OCI-LY7 (cell line): Measurements from ENCODE around the gene CABYR. TPM values are rescaled to one million over a fixed set of nuclear protein-coding genes. Genes with fewer than 3 reads are reported as not detected.

Source experiments
- BruUV-seq: library from RNA; stranded (reverse); fragments of 400-500 nt; replicated peaks from 2 replicates; lab custom pipeline; 2021; lab: Mats Ljungman, UMichigan
- CTCF ChIA-PET: fragments of 300-600 bp; sonication (Branson Sonifier 250); formaldehyde crosslinking; loops from one replicate; lab custom pipeline; 2022; ENCODE audit warnings: antibody characterized with exemption; ENCODE audit not compliant: unreplicated experiment; lab: Charles Lee
- POLR2A ChIA-PET: fragments of 300-600 bp; sonication (Branson Sonifier 250); formaldehyde crosslinking; loops from one replicate; lab custom pipeline; 2022; ENCODE audit warnings: antibody characterized with exemption; lab: Charles Lee
- DNase-seq: peaks from one replicate; pipeline ENCODE4 v3.0.0-alpha.2; 2015; ENCODE audit warnings: low spot score
- H2AFZ ChIP-seq: fragments of 200-600 bp; sonication (generic), shearing (Covaris generic); 2 replicates; pipeline ENCODE4 v1.6.1; 2014; ENCODE audit warnings: mild to moderate bottlenecking, antibody characterized with exemption, low read length, moderate library complexity
- H3K27ac ChIP-seq: fragments of 200-600 bp; sonication (generic); 2 replicates; pipeline ENCODE4 v1.5.1; 2014; ENCODE audit warnings: mixed run types, low read depth, mild to moderate bottlenecking, moderate library complexity, low read length, inconsistent platforms; ENCODE audit not compliant: poor library complexity, severe bottlenecking
- H3K36me3 ChIP-seq: fragments of 200-600 bp; sonication (generic); 2 replicates; pipeline ENCODE4 v1.6.1; 2014; ENCODE audit warnings: mild to moderate bottlenecking, antibody characterized with exemption, low read length, moderate library complexity, mixed read lengths; ENCODE audit not compliant: insufficient read depth
- H3K4me1 ChIP-seq: fragments of 200-600 bp; sonication (generic); 2 replicates; pipeline ENCODE4 v1.5.1; 2014; ENCODE audit warnings: mild to moderate bottlenecking, low read length; ENCODE audit not compliant: insufficient read depth, poor library complexity, severe bottlenecking
- H3K4me2 ChIP-seq: fragments of 200-600 bp; sonication (generic); 2 replicates; pipeline ENCODE4 v1.6.1; 2014; ENCODE audit warnings: mild to moderate bottlenecking, low read length
- H3K4me3 ChIP-seq: fragments of 200-600 bp; sonication (generic); 2 replicates; pipeline ENCODE4 v1.5.1; 2014; ENCODE audit warnings: mild to moderate bottlenecking, low read depth, low read length; ENCODE audit not compliant: poor library complexity, severe bottlenecking
- H3K79me2 ChIP-seq: fragments of 200-600 bp; sonication (generic); 2 replicates; pipeline ENCODE4 v1.6.1; 2016; ENCODE audit warnings: low read depth, mild to moderate bottlenecking, low read length, moderate library complexity, mixed read lengths; ENCODE audit not compliant: insufficient read depth
- H3K9me2 ChIP-seq: fragments of 200-600 bp; sonication (generic); 2 replicates; pipeline ENCODE4 v1.6.1; 2016; ENCODE audit warnings: mild to moderate bottlenecking, low read length, mixed read lengths; ENCODE audit not compliant: insufficient read depth
- H3K9me3 ChIP-seq: fragments of 200-600 bp; sonication (generic); 2 replicates; pipeline ENCODE4 v1.6.1; 2014; ENCODE audit warnings: mild to moderate bottlenecking, mixed run types, low read length, mixed read lengths
- H4K20me1 ChIP-seq: fragments of 200-600 bp; sonication (generic); 2 replicates; pipeline ENCODE4 v1.6.1; 2014; ENCODE audit warnings: mild to moderate bottlenecking, antibody characterized with exemption, low read length, moderate library complexity, mixed read lengths; ENCODE audit not compliant: insufficient read depth
- EZH2phosphoT487 ChIP-seq: fragments of 200-600 bp; sonication (generic); IDR thresholded peaks from 2 replicates; pipeline ENCODE4 v1.6.1; 2018; ENCODE audit warnings: low read depth, borderline replicate concordance, mild to moderate bottlenecking, mixed run types, antibody characterized with exemption, low read length, moderate library complexity, mixed read lengths
- intact Hi-C: fragments of 100-400 bp; cut with micrococcal nuclease; formaldehyde crosslinking; loops from one replicate; pipeline ENCODE4 v1.10.0; 2022; ENCODE audit not compliant: unreplicated experiment
- total RNA-seq, 2 experiments: library from RNA; depleted of rRNA in 1 of 2; stranded (reverse); fragments of >200 nt in 1 of 2; shearing (Covaris generic) in 1 of 2; gene quantifications; 2 replicates each; pipeline ENCODE4 v1.2.3, GENCODE V29; 2014 to 2022
- TF ChIP-seq, protein P1 (sequence below): fragments of 200-600 bp; sonication (generic); conservative IDR thresholded peaks from 2 replicates; pipeline ENCODE4 v1.5.1; 2014; ENCODE audit warnings: mild to moderate bottlenecking, antibody characterized with exemption, low read length, moderate library complexity, mixed read lengths

CABYR gene
- total RNA-seq, 2 experiments from 2014 or later = not detected

DNA sequence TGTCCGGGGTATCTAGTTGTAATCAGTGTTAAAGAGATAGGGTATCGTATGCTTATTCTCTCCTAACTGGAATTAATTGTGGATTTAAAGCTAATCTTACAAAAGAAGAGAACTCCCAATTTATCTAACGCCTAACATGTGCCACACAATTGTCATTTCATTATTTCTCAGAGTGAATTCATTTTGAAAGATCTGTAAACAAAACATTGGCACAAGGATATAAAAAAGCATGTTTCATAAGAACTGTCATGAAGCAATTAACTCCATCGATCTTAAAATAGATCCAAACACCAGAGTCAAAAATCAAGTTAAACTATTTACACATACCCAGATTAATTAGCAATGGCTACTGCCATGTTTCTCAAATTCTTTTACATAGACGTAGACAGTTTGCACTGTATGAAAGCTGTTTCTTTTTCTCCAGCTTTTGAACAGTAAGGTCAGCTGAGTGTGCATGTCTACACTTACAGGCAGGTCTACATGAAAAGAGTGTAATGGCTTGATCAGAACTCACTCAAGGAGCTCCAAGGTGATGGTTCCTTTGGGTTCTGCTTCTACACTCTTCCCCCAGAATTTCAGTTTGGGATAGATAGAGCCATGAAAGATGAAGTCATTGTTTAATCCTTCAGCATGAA lies 38.8 kb downstream of the CABYR start:
- H3K9me2 ChIP-seq = no peaks in the 10 kb centered on the region
- no peaks in the 10 kb centered on the region for H4K20me1 ChIP-seq
- no peaks in the 10 kb centered on the region for H3K9me3 ChIP-seq
- H3K27ac ChIP-seq = no peak overlapping the region
- no peak overlapping the region for H2AFZ ChIP-seq
- no peaks in the 10 kb centered on the region for H3K79me2 ChIP-seq
- H3K4me2 ChIP-seq = 0 out of 2 replicates have a peak overlapping the region, but pooled peaks have one; percentile 47
- BruUV-seq = no TSS peak
- intact Hi-C loops = loop anchor here (5.0 to 10.0 kb wide), 2 partner anchors 217 to 310 kb away; partner anchors contain the start of gene OSBPL1A
- ChIA-PET POLR2A (interaction anchor here (0.7 to 1.3 kb wide), 2 partner anchors 14 to 27 kb away, joined by 3 read pairs; no protein-coding TSS in a partner anchor), CTCF (interaction anchor here (1.3 kb wide), 1 partner anchor 14 kb away, joined by 5 read pairs; no protein-coding TSS in a partner anchor)
- no peaks in the 10 kb centered on the region for H3K36me3 ChIP-seq
- TF ChIP-seq EZH2phosphoT487 = no peak
- TF ChIP-seq, protein P1, sequence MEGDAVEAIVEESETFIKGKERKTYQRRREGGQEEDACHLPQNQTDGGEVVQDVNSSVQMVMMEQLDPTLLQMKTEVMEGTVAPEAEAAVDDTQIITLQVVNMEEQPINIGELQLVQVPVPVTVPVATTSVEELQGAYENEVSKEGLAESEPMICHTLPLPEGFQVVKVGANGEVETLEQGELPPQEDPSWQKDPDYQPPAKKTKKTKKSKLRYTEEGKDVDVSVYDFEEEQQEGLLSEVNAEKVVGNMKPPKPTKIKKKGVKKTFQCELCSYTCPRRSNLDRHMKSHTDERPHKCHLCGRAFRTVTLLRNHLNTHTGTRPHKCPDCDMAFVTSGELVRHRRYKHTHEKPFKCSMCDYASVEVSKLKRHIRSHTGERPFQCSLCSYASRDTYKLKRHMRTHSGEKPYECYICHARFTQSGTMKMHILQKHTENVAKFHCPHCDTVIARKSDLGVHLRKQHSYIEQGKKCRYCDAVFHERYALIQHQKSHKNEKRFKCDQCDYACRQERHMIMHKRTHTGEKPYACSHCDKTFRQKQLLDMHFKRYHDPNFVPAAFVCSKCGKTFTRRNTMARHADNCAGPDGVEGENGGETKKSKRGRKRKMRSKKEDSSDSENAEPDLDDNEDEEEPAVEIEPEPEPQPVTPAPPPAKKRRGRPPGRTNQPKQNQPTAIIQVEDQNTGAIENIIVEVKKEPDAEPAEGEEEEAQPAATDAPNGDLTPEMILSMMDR = no peak
- no peak overlapping the region for H3K4me3 ChIP-seq
- H3K4me1 ChIP-seq = peaks cover 9% of the 10 kb centered on the region
- no peak for DNase-seq

DNA sequence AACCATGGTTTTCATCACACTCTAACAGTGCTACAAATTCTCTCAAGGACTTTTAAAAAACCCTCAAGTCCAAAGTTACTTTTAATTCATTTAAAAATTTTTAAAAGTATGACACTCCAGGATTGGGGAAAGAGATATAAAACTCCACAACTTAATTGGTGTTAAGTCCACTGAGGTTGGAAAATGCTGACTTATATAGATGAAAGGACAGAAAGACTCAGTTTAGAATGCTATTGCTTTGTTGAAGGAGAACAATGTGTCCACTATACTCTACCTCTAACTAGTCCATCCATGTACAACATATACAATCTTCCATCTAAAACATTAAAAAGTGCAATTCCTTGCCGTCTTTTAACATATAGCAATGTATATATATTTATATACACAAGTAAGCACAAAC lies 41.2 kb downstream of the CABYR start:
- no peak overlapping the region for H3K4me2 ChIP-seq
- CTCF ChIA-PET = no interaction called here
- intact Hi-C loops = no loop called here
- POLR2A ChIA-PET = no interaction called here
- DNase-seq = no peak
- no peaks in the 10 kb centered on the region for H3K36me3 ChIP-seq
- TF ChIP-seq, protein P1 = no peak
- TF ChIP-seq EZH2phosphoT487 = no peak
- H3K27ac ChIP-seq = no peak overlapping the region
- peaks cover 9% of the 10 kb centered on the region for H3K4me1 ChIP-seq
- H4K20me1 ChIP-seq = no peaks in the 10 kb centered on the region
- no peaks in the 10 kb centered on the region for H3K9me2 ChIP-seq
- H3K4me3 ChIP-seq = no peak overlapping the region
- no TSS peak for BruUV-seq
- H3K79me2 ChIP-seq = no peaks in the 10 kb centered on the region
- H3K9me3 ChIP-seq = no peaks in the 10 kb centered on the region
- no peak overlapping the region for H2AFZ ChIP-seq

DNA sequence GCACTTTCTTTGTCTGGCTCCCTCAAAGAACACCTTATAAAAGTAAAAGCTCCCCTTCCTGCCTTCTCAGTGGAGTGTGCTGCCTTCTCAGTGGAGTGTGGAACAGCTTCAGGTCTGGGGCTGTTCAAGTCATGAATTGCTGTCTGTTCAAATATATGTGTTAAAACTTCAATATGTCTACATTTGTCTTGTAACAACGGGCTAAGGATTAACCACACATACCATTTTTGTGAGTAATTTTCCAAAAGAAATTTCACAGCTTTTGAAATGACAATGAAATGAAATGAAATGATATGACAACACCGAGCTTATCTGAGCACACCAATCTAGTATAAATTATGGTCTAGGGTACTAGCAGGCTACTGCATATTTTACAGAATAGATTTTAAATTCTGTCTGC lies 42.9 kb downstream of the CABYR start:
- Histone ChIP-seq H4K20me1 (no peaks in the 10 kb centered on the region), H3K4me3 (no peak overlapping the region), H3K9me2 (no peaks in the 10 kb centered on the region), H3K4me1 (peaks cover 5% of the 10 kb centered on the region), H3K27ac (no peak overlapping the region), H3K36me3 (no peaks in the 10 kb centered on the region), H3K79me2 (no peaks in the 10 kb centered on the region), H2AFZ (no peak overlapping the region), H3K4me2 (no peak overlapping the region), H3K9me3 (no peaks in the 10 kb centered on the region)
- CTCF ChIA-PET = no interaction called here
- POLR2A ChIA-PET = interaction anchor here (0.8 to 1.6 kb wide), 2 partner anchors 9 to 23 kb away, joined by 3 to 4 read pairs; no protein-coding TSS in a partner anchor
- TF ChIP-seq, protein P1 = no peak
- TF ChIP-seq EZH2phosphoT487 = no peak
- BruUV-seq = no TSS peak
- no peak for DNase-seq
- intact Hi-C loops = no loop called here
